RWPE1 (cell line): ENCODE measurements around the gene MRPS27.

ENCODE experiments used
- CTCF ChIA-PET: fragments of 350-600 bp; sonication (Branson Sonifier 250); formaldehyde crosslinking; extraction: SDS; loops from one replicate; lab custom pipeline; 2021; lab: Yijun Ruan, JAX
- POLR2A ChIA-PET: fragments of 400-600 bp; formaldehyde crosslinking; extraction: SDS; loops from one replicate; lab custom pipeline; 2020; ENCODE audit warnings: antibody characterized with exemption; ENCODE audit not compliant: low non-redundant PET; lab: Yijun Ruan, JAX
- DNase-seq: peaks from one replicate; pipeline ENCODE4 v3.0.0; 2012; ENCODE audit warnings: low spot score
- H3K27ac ChIP-seq: fragments of 450-650 bp; 2 replicates; pipeline ENCODE4 v1.5.1; 2017
- TF ChIP-seq, protein P1 (sequence below): fragments of 450-650 bp; conservative IDR thresholded peaks from 2 replicates; pipeline ENCODE4 v1.5.1; 2017; ENCODE audit warnings: low read depth, mild to moderate bottlenecking

The MRPS27 gene

DNA sequence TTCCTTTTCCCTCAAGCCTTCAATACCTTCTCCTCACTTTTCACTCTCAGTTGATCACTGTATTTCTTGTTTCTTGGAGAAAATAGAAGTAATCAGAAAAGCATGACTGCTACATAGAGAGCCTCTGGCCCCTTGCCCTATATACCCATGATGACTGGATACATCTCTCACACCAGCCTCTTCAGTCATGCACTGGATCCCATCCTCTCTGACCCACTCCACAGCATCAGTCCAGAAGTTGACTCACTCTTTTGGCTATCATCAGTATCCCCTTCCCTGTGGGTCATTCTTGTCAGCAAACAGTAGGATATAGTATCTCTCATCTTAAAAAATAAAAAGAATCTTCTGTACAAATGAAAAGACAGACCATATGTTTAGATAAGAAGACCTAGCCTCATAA lies 33.0 kb upstream of the MRPS27 start:
- TF ChIP-seq, protein P1, sequence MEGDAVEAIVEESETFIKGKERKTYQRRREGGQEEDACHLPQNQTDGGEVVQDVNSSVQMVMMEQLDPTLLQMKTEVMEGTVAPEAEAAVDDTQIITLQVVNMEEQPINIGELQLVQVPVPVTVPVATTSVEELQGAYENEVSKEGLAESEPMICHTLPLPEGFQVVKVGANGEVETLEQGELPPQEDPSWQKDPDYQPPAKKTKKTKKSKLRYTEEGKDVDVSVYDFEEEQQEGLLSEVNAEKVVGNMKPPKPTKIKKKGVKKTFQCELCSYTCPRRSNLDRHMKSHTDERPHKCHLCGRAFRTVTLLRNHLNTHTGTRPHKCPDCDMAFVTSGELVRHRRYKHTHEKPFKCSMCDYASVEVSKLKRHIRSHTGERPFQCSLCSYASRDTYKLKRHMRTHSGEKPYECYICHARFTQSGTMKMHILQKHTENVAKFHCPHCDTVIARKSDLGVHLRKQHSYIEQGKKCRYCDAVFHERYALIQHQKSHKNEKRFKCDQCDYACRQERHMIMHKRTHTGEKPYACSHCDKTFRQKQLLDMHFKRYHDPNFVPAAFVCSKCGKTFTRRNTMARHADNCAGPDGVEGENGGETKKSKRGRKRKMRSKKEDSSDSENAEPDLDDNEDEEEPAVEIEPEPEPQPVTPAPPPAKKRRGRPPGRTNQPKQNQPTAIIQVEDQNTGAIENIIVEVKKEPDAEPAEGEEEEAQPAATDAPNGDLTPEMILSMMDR = no peak
- POLR2A ChIA-PET = no interaction called here
- no peak for DNase-seq
- CTCF ChIA-PET = interaction anchor here (0.7 to 1.0 kb wide), 2 partner anchors 32 to 165 kb away, joined by 3 read pairs; partner anchors contain the start of genes MRPS27 and PTCD2
- H3K27ac ChIP-seq = no peak overlapping the region

DNA sequence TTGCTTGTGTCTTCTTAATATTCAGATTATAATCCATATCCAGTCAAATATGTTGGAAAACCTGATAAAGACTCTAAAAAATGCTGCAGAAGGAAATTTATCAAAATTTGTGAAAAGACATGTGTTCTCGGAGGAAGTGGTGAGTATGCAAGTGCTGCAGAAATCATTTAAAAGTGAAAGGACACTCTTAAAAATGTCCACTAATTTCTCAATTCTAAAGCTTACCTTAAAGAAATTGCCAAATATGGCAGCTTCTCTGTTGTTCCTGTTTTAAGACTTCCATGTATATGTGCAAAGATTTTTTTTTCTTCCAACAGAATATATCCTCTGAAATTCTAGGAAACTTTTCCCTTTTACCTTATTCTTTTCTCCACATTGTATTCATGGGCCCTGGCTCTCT lies 32.6 kb upstream of the MRPS27 start:
- CTCF ChIA-PET = interaction anchor here (0.7 kb wide), 1 partner anchor 165 kb away, joined by 3 read pairs; no protein-coding TSS in a partner anchor
- DNase-seq = no peak
- POLR2A ChIA-PET = no interaction called here
- TF ChIP-seq, protein P1 = no peak
- no peak overlapping the region for H3K27ac ChIP-seq

DNA sequence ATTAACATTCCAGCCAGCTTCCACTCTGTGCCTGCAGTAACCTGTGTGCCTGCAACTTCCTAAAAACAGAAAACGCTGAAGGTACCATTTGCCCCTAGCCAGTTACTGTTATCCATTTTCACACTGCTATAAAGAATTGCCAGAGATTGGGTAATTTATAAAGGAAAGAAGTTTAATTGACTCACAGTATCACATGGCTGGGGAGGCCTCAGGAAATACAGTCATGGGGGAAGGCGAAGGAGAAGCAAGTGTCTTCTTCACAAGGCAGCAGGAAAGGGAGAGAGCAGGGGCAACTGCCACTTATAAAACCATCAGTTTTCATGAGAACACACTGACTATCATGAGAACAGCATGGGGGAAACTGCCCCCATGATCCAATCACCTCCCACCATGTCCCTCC lies 31.3 kb upstream of the MRPS27 start:
- ChIA-PET CTCF (no interaction called here), POLR2A (no interaction called here)
- TF ChIP-seq, protein P1 = no peak
- DNase-seq = no peak
- no peak overlapping the region for H3K27ac ChIP-seq

DNA sequence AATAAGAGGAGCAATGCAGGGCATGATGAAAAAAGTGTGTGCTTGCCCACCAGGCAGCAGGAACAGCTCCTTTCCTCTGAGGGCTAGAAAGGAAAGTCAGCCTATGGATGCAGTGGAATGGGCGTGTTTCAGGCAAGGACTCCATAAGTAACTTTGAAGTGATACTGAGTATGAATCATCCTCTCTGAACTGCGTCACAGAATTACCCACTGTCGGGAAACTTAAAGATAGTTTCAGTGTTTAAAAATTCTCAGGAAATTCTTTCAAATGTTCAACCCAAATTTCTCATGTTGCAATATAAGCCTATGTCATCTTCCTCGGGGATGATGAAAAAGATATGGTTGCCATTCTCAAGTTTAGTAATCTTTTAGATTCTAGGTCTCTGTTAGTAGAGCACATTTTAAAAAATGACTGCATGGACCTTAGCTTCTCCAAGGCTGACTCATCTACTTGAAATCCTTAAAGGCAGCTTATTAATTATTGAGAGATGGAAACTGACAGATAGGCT lies 27.8 kb upstream of the MRPS27 start:
- TF ChIP-seq, protein P1 = no peak
- DNase-seq = peak; percentile 93

DNA sequence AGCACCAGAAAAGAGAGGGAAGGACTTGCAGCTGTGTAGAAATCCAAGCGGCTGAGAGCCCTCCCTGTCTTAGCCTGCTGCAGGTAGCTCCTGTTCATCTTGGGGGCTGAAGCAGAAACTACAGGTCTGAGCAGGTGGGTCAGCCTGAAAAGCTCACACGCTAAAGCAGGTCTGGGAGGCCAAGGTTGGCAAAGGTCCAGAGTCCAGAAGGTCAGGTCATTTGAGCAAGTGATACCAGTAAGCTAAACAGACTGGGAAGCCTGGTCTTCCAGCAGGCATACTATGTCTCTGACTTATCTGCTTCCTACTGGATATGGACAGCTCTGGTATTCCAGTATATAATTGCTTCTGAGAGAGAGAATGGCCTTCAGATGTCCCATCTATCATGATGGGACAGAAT lies 26.4 kb upstream of the MRPS27 start:
- CTCF ChIA-PET = interaction anchor here (0.6 kb wide), 1 partner anchor 483 kb away, joined by 3 read pairs; no protein-coding TSS in a partner anchor
- peak overlapping the region; percentile 33; the same call in 1 of the 2 replicates for H3K27ac ChIP-seq
- POLR2A ChIA-PET = no interaction called here
- no peak for DNase-seq
- TF ChIP-seq, protein P1 = no peak

More for the DNA sequence above, 27.8 kb upstream of the MRPS27 start:
- peak overlapping the region; percentile 84 for H3K27ac ChIP-seq
- POLR2A ChIA-PET = no interaction called here
- CTCF ChIA-PET = interaction anchor here (0.5 to 1.6 kb wide), 3 partner anchors 12 to 1107 kb away, joined by 3 to 6 read pairs (median 3); no protein-coding TSS in a partner anchor

DNA sequence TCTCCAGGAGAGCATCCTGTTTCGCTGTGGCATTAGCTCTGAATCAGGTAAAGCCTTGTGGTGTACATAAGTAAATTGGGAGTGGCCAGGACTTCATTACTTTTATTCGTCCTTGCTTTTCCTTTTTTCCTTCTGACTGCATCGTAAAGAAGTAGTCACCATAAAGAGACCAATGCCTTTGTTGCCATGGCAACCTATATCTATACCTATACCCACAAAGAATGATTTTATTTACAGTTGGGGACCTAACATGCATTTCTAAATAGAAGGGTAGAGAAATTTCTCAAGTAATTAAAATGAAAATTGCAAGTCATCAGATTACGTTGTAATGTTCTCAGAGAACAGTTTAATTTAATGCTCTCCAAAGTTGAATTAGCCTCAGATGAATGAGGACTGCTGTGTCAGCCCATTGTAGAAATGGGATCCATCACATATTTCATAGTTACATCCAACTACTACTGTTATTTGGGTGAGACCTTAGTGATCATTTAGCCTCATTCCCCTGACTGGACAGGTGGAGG lies 18.7 kb upstream of the MRPS27 start:
- POLR2A ChIA-PET = no interaction called here
- CTCF ChIA-PET = interaction anchor here (0.5 to 0.6 kb wide), 2 partner anchors 43 to 435 kb away, joined by 4 read pairs; no protein-coding TSS in a partner anchor
- TF ChIP-seq, protein P1 = no peak
- H3K27ac ChIP-seq = no peak overlapping the region
- DNase-seq = no peak
